Breast epithelium (tissue), 3 donors: ENCODE results near the gene C16orf74.

Experiments
- POLR2A ChIP-seq: fragments of 450-650 bp; IDR thresholded peaks from one replicate; pipeline ENCODE4 v1.6.1; 2016; ENCODE audit warnings: antibody characterized with exemption, mild to moderate bottlenecking, moderate library complexity
- TF ChIP-seq, protein P1 (sequence below), 3 donors: fragments of 450-650 bp; IDR thresholded peaks; one replicate each; pipeline ENCODE4 v1.5.1; 2016 to 2017; ENCODE audit warnings: antibody characterized with exemption in 3 of 3, mild to moderate bottlenecking in 3 of 3, moderate library complexity in 3 of 3

DNA sequence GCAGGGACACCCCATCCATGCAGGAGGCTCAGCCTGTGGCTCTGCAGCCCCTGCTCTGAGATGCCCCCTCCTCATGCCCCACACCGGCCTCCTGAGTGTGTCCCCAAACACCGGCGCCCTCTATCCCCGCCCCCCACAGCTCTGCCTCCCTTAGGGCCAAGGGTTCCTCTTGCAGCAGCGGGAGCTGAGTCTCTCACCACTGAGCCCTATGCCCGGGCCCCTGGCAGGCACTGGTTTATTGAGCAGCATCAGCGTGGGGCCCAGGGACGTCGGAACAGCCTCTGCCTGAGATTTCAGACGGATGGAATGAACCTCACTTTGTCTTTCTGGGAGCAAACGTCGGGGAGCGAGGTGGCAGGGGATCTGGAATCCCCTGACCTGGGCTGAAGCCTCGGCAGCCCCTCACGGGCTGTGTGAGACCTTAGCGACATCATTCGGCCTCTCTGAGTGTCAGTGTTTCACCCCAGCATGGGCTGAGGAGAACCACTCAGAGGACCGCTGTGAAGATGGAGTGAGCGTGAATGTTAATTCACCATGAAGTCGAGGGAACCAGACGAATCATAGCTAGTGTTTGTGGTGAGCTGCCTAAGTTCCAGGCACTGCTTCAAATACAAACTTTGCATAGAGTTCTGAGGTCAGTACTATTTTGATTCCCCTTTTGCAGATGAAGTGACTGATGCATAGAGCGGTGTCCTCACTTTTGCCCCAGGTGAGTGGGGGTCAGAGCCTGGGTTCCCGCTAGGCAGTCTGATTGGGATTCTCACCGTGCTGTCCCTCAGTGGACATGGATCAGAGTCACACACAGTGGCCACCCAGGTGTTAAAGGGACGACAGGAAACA lies 5.3 kb upstream of the C16orf74 start:
- TF ChIP-seq, protein P1, sequence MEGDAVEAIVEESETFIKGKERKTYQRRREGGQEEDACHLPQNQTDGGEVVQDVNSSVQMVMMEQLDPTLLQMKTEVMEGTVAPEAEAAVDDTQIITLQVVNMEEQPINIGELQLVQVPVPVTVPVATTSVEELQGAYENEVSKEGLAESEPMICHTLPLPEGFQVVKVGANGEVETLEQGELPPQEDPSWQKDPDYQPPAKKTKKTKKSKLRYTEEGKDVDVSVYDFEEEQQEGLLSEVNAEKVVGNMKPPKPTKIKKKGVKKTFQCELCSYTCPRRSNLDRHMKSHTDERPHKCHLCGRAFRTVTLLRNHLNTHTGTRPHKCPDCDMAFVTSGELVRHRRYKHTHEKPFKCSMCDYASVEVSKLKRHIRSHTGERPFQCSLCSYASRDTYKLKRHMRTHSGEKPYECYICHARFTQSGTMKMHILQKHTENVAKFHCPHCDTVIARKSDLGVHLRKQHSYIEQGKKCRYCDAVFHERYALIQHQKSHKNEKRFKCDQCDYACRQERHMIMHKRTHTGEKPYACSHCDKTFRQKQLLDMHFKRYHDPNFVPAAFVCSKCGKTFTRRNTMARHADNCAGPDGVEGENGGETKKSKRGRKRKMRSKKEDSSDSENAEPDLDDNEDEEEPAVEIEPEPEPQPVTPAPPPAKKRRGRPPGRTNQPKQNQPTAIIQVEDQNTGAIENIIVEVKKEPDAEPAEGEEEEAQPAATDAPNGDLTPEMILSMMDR (IDR thresholded peaks at IDR 0.05) = no peak
- no peak for TF ChIP-seq POLR2A
